Lung (tissue), 12 donors: ENCODE data around the gene HERC4. TPM values are rescaled to one million over a fixed set of nuclear protein-coding genes. Genes with fewer than 3 reads are reported as not detected.

ENCODE experiments used
- ATAC-seq: fragments of 200-7000 bp; cut with Tn5 transposase; one replicate; pipeline ENCODE4 v1.9.1; 2020; ENCODE audit warnings: moderate number of reproducible peaks; ENCODE audit not compliant: insufficient read depth, low FRiP score
- DNase-seq, 3 donors: peaks; one replicate each; pipeline ENCODE4 v3.0.0-alpha.2; 2013 to 2017
- H3K27ac ChIP-seq, 2 donors: one replicate each; pipeline ENCODE4 v1.5.1; 2013; ENCODE audit warnings: mild to moderate bottlenecking in 2 of 2, moderate library complexity in 2 of 2, control low read depth in 1 of 2, inconsistent platforms in 1 of 2, low read depth in 1 of 2, low read length in 1 of 2
- H3K27me3 ChIP-seq, 3 donors: one replicate each; pipeline ENCODE4 v1.5.1; 2013; ENCODE audit warnings: low read length in 2 of 3; ENCODE audit not compliant: control insufficient read depth in 3 of 3, insufficient read depth in 3 of 3
- H3K36me3 ChIP-seq, 4 donors: one replicate each; pipeline ENCODE4 v1.5.1; 2013; ENCODE audit warnings: low read length in 4 of 4, mild to moderate bottlenecking in 1 of 4, moderate library complexity in 1 of 4; ENCODE audit not compliant: control insufficient read depth in 4 of 4, insufficient read depth in 4 of 4
- H3K4me1 ChIP-seq, 5 donors: one replicate each; pipeline ENCODE4 v1.5.1; 2013; ENCODE audit warnings: low read length in 5 of 5, mild to moderate bottlenecking in 2 of 5, moderate library complexity in 1 of 5; ENCODE audit not compliant: control insufficient read depth in 5 of 5, insufficient read depth in 5 of 5
- H3K4me3 ChIP-seq: one replicate; pipeline ENCODE4 v1.5.1; 2013; ENCODE audit warnings: mild to moderate bottlenecking, control low read depth, moderate library complexity
- H3K9ac ChIP-seq, 2 donors: one replicate each; pipeline ENCODE4 v1.5.1; 2013; ENCODE audit warnings: low read length in 2 of 2, control low read depth in 1 of 2; ENCODE audit not compliant: insufficient read depth in 1 of 2
- H3K9me3 ChIP-seq, 4 donors: one replicate each; pipeline ENCODE4 v1.5.1; 2013; ENCODE audit warnings: low read length in 3 of 4, mild to moderate bottlenecking in 1 of 4, moderate library complexity in 1 of 4; ENCODE audit not compliant: control insufficient read depth in 4 of 4, insufficient read depth in 3 of 4
- WGBS, 2 donors: extraction: QIAGEN DNeasy Blood & Tissue Kit; methylation state at CpG; one replicate each; pipeline ENCODE4 v1.1.7; 2013; 5-methylcytosine and 5-hydroxymethylcytosine counted together
- polyA plus RNA-seq, 2 donors: library from polyadenylated mRNA; stranded (reverse); fragments of 200-250 nt; gene quantifications; one replicate each; pipeline ENCODE4 v1.2.1, GENCODE V29; 2013
- total RNA-seq, 2 donors: library from RNA; depleted of rRNA in 1 of 2; stranded (reverse); fragments of >200 nt in 1 of 2; gene quantifications; one replicate each; pipeline ENCODE4 v1.2.1, GENCODE V29; 2014 to 2021
- TF ChIP-seq, protein P1 (sequence below): IDR thresholded peaks from 2 replicates; pipeline ENCODE4 v1.5.1; 2012; ENCODE audit warnings: mild to moderate bottlenecking; ENCODE audit errors: control extremely low read depth, extremely low read depth
- donor health status: control.
- donor health status: control.
- donor health status: Bipolar disorder and iron deficiency.
- donor health status: healthy.
- donor health status: DM: yes; HTN: yes; CAD: no.

HERC4 gene
- total and polyA plus RNA-seq, 4 donors: 16.3 to 162 (median 32.5) TPM

DNA sequence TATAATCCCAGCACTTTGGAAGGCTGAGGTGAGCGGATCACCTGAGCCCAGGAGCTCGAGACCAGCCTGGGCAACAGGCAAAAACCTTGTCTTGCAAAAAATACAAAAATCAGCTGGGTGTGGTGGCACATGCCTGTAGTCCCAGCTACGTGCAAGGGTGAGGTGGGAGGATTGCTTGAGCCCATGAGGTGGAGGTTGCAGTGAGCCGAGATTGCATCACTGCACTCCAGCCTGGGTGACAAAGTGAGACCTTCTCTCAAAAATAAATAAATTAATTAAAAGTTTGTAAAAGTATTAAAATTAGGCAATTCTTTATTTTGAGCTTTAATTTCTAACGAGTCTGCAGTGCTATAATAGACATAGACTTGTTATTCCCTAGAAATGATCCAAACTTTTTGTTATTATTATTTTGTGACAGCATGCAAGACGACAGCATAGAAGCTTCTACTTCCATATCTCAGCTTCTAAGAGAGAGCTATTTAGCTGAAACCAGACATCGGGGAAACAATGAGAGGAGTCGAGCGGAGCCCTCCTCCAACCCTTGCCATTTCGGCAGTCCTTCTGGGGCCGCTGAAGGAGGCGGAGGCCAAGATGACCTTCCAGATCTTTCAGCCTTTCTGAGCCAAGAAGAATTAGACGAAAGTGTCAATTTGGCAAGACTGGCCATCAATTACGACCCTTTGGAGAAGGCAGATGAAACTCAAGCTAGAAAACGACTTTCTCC, 46.1 kb upstream of the HERC4 start:
- H3K27me3 ChIP-seq: no peaks in the 10 kb centered on the region
- peaks cover 0 to 8% (median 0%) of the 10 kb centered on the region in 4 donors for H3K36me3 ChIP-seq
- TF ChIP-seq, protein P1, sequence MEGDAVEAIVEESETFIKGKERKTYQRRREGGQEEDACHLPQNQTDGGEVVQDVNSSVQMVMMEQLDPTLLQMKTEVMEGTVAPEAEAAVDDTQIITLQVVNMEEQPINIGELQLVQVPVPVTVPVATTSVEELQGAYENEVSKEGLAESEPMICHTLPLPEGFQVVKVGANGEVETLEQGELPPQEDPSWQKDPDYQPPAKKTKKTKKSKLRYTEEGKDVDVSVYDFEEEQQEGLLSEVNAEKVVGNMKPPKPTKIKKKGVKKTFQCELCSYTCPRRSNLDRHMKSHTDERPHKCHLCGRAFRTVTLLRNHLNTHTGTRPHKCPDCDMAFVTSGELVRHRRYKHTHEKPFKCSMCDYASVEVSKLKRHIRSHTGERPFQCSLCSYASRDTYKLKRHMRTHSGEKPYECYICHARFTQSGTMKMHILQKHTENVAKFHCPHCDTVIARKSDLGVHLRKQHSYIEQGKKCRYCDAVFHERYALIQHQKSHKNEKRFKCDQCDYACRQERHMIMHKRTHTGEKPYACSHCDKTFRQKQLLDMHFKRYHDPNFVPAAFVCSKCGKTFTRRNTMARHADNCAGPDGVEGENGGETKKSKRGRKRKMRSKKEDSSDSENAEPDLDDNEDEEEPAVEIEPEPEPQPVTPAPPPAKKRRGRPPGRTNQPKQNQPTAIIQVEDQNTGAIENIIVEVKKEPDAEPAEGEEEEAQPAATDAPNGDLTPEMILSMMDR: no peak
- WGBS, 2 donors: 87 to 92% methylated on average over 15 of the region's 15 CpGs
- H3K9me3 ChIP-seq: no peaks in the 10 kb centered on the region
- ATAC-seq (no peak), DNase-seq (no peak)
- no peak overlapping the region for H3K9ac ChIP-seq
- H3K27ac ChIP-seq: no peak overlapping the region
- H3K4me1 ChIP-seq: peaks cover 0 to 3% (median 0%) of the 10 kb centered on the region in 5 donors
- H3K4me3 ChIP-seq: no peak overlapping the region

DNA sequence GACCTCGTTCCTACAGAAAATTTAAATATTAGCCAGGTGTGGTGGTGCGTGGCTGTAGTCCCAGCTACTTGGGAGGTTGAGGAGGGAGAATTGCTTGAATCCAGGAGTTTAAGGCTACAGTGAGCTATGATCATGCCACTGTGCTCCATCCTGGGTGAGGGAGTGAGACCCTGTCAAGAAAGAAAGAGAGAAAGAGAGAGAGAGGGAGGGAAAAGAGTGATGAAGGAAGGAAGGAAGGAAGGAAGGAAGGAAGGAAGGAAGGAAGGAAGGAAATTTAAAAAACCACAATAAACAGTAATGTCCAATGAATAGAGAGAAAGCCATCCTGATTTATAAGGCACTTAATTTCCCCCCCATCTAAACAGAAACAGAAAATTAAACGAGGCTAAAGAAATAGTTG, 43.6 kb upstream of the HERC4 start:
- 80 to 91% methylated on average over 3 of the region's 3 CpGs for WGBS, 2 donors
- no peak overlapping the region for H3K4me3 ChIP-seq
- TF ChIP-seq, protein P1: no peak
- no peaks in the 10 kb centered on the region for H3K9me3 ChIP-seq
- no peak for ATAC-seq
- H3K4me1 ChIP-seq: peaks cover 0 to 3% (median 0%) of the 10 kb centered on the region in 5 donors
- no peak overlapping the region for H3K27ac ChIP-seq
- H3K9ac ChIP-seq: no peak overlapping the region
- H3K27me3 ChIP-seq: no peaks in the 10 kb centered on the region
- peaks cover 0 to 11% (median 0%) of the 10 kb centered on the region in 4 donors for H3K36me3 ChIP-seq
- DNase-seq: no peak

DNA sequence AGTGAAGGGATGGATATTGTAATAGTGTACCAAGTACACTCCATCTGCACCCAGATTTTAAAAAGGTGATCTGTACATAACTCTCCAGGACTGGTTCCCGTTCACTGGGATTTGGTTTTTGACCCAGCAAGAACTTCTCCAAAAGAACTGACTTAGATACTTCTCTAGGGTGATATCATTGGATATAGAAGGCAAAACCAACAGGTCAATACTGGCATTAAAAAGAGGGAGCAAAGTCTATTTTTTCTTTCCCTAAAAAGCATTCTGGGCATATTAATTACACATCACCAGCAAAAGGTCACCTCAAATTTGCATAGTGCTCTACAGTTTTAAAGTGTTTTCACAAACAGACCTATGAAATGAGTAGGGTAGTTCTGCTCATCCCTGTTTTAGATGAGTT, 37.8 kb upstream of the HERC4 start:
- Histone ChIP-seq H3K9ac (no peak overlapping the region), H3K27ac (peak overlapping the region in 1 of 2 donors; percentile 33), H3K4me3 (no peak overlapping the region), H3K4me1 (peaks cover 0 to 23% (median 1%) of the 10 kb centered on the region in 5 donors), H3K27me3 (no peaks in the 10 kb centered on the region), H3K36me3 (peaks cover 0 to 3% (median 0%) of the 10 kb centered on the region in 4 donors), H3K9me3 (no peaks in the 10 kb centered on the region)
- 100% methylated on average over 1 of the region's 1 CpG for WGBS, 2 donors
- TF ChIP-seq, protein P1: no peak
- no peak for DNase-seq
- no peak for ATAC-seq
